ENCODE measurements around the gene NCBP3. TPM values are rescaled to one million over a fixed set of nuclear protein-coding genes. Genes with fewer than 3 reads are reported as not detected.

The NCBP3 gene
- total and polyA plus RNA-seq, 2 of the 8 experiments (the other 6 are each of a cell fraction or from before 2014, with no cell fraction given), result 19.6 to 46.1 TPM

GRCh38 chr17:3885271-3885670 lies 39.2 kb upstream of the NCBP3 start:
- H3K9me3 ChIP-seq (ENCODE audit: insufficient read depth in 2 of 2, low read depth in 1 of 2, low read length in 1 of 2), result no peaks in the 10 kb centered on the region
- no peaks in the 10 kb centered on the region; a peak in 1 of 4 replicates for H3K79me2 ChIP-seq (ENCODE audit: control insufficient read depth in 1 of 2, insufficient read depth in 2 of 2, low read length in 2 of 2)
- H4K8ac ChIP-seq (ENCODE audit: extremely low read depth, insufficient read depth, low read length), result no peak overlapping the region
- no peak overlapping the region for H4K5ac ChIP-seq (ENCODE audit: insufficient read length, low read depth, low read length)
- H3K56ac ChIP-seq (replicated peaks; ENCODE audit: insufficient read length, low read depth, low read length), result no peak overlapping the region
- no peaks in the 10 kb centered on the region for H3K23me2 ChIP-seq (ENCODE audit: low read depth, low read length)
- 89% methylated on average over 14 of the region's 14 CpGs; no CpG with 5 or more reads in 1 of the 2 experiments for WGBS, 2 experiments (ENCODE audit: extremely low coverage in 1 of 2, insufficient coverage in 1 of 2, insufficient read length in 1 of 2, insufficient replicate concordance in 2 of 2, low coverage in 1 of 2, low lambda C conversion rate in 2 of 2, missing lambda C conversion rate in 1 of 2)
- no peak overlapping the region for H3K4ac ChIP-seq (replicated peaks; ENCODE audit: insufficient read length, low read depth, low read length)
- H2BK120ac ChIP-seq (replicated peaks; ENCODE audit: low read depth, low read length), result no peak overlapping the region
- no peak overlapping the region for H3K27ac ChIP-seq (ENCODE audit: low read depth, low read length)
- no peak for DNase-seq (ENCODE audit: low read depth in 1 of 2, low spot score in 2 of 2)
- no peak overlapping the region for H2BK5ac ChIP-seq (ENCODE audit: low read depth, low read length)
- H2BK15ac ChIP-seq (ENCODE audit: low read length), result no peak overlapping the region
- H3K4me3 ChIP-seq (ENCODE audit: extremely low read depth in 1 of 4, insufficient read depth in 2 of 4, low read depth in 3 of 4, low read length in 4 of 4), result no peak overlapping the region
- H3K23ac ChIP-seq (ENCODE audit: insufficient read length), result no peak overlapping the region
- no peaks in the 10 kb centered on the region; the same call in 1 of the 2 replicates for H3K79me1 ChIP-seq (ENCODE audit: low read depth, low read length)
- H2BK12ac ChIP-seq (ENCODE audit: low read depth, low read length), result no peak overlapping the region
- no peak overlapping the region for H3K18ac ChIP-seq (ENCODE audit: extremely low read depth, low read length)
- TF ChIP-seq, protein P1, sequence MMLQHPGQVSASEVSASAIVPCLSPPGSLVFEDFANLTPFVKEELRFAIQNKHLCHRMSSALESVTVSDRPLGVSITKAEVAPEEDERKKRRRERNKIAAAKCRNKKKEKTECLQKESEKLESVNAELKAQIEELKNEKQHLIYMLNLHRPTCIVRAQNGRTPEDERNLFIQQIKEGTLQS (IDR thresholded peaks at IDR 0.05; ENCODE audit: insufficient read depth, low read depth, low read length), result no peak
- TF ChIP-seq GABPA (IDR thresholded peaks at IDR 0.05; ENCODE audit: borderline replicate concordance, insufficient read depth, low read length), result no peak
- H3K27me3 ChIP-seq (replicated peaks in 1 of 4; ENCODE audit: control insufficient read depth in 3 of 4, extremely low read depth in 1 of 4, insufficient read depth in 3 of 4, low read length in 3 of 4), result no peaks in the 10 kb centered on the region
- H3K4me1 ChIP-seq (replicated peaks in 1 of 4; ENCODE audit: control insufficient read depth in 3 of 4, insufficient read depth in 4 of 4, low read length in 3 of 4), result peaks cover 0 to 18% (median 7%) of the 10 kb centered on the region in 4 experiments; a peak in 5 of 7 replicates
- no peak for FAIRE-seq
- peaks cover 0 to under 1% of the 10 kb centered on the region in 2 experiments for H4K20me1 ChIP-seq (replicated peaks in 1 of 2; ENCODE audit: control insufficient read depth in 1 of 2, insufficient read depth in 2 of 2, low read length in 2 of 2)
- CTCF ChIA-PET (ENCODE audit: partially characterized antibody), result interaction anchor here (1.0 to 5.0 kb wide), 5 partner anchors 9 to 40 kb away, joined by 3 to 33 read pairs (median 4); no protein-coding TSS in a partner anchor
- H3K36me3 ChIP-seq (ENCODE audit: control insufficient read depth in 2 of 4, insufficient read depth in 4 of 4, low read length in 3 of 4), result peaks cover 3 to 9% (median 5%) of the 10 kb centered on the region in 4 experiments; a peak in 5 of 8 replicates
- no peak overlapping the region for H3K4me2 ChIP-seq (ENCODE audit: insufficient read depth in 1 of 2, low read depth in 2 of 2, low read length in 2 of 2)
- POLR2A ChIA-PET (ENCODE audit: partially characterized antibody), result interaction anchor here (1.1 kb wide), 1 partner anchor 9 kb away, joined by 3 read pairs; no protein-coding TSS in a partner anchor
- no peak overlapping the region for H2AK5ac ChIP-seq (ENCODE audit: low read depth, low read length)
- no peak overlapping the region for H3K14ac ChIP-seq (ENCODE audit: insufficient read length)
- H3K9ac ChIP-seq (replicated peaks in 1 of 4; ENCODE audit: extremely low read depth in 1 of 4, low read depth in 3 of 4, low read length in 3 of 4), result no peak overlapping the region
- H2BK20ac ChIP-seq (ENCODE audit: low read length), result no peak overlapping the region
- H2AFZ ChIP-seq (ENCODE audit: low read length), result no peak overlapping the region
- H4K91ac ChIP-seq (replicated peaks; ENCODE audit: insufficient read length, low read length), result no peak overlapping the region
